ENCODE measurements around the gene NACA2. TPM values are rescaled to one million over a fixed set of nuclear protein-coding genes. Genes with fewer than 3 reads are reported as not detected.

Gene NACA2
- total RNA-seq, 1 donor = not detected

- no peak for TF ChIP-seq CTCF (IDR thresholded peaks at IDR 0.05; ENCODE audit: insufficient read depth, low read depth, low read length)
- H3K4me3 ChIP-seq (ENCODE audit: low read depth, low read length) = no peak overlapping the region
- no peak for DNase-seq (ENCODE audit: low read depth)
Measured at GRCh38 chr17:61595418-61596186, 4.6 kb upstream of the NACA2 start.

- DNase-seq (ENCODE audit: low read depth) = no peak
- TF ChIP-seq CTCF (IDR thresholded peaks at IDR 0.05; ENCODE audit: insufficient read depth, low read depth, low read length) = no peak
- no peak overlapping the region for H3K4me3 ChIP-seq (ENCODE audit: low read depth, low read length)
Measured at GRCh38 chr17:61594294-61594825, 3.3 kb upstream of the NACA2 start.

GRCh38 chr17:61593426-61593825 lies 2.4 kb upstream of the NACA2 start:
- TF ChIP-seq CTCF (IDR thresholded peaks at IDR 0.05; ENCODE audit: insufficient read depth, low read depth, low read length) = no peak
- no peak overlapping the region for H3K4me3 ChIP-seq (ENCODE audit: low read depth, low read length)
- DNase-seq (ENCODE audit: low read depth) = peak; percentile 32

GRCh38 chr17:61591930-61592329 lies 911 bp upstream of the NACA2 start:
- TF ChIP-seq CTCF (IDR thresholded peaks at IDR 0.05; ENCODE audit: insufficient read depth, low read depth, low read length) = no peak
- no peak for DNase-seq (ENCODE audit: low read depth)

GRCh38 chr17:61589990-61590389 lies 1.0 kb downstream of the NACA2 start:
- no peak for DNase-seq (ENCODE audit: low read depth)
- no peak overlapping the region for H3K4me3 ChIP-seq (ENCODE audit: low read depth, low read length)
- no peak for TF ChIP-seq CTCF (IDR thresholded peaks at IDR 0.05; ENCODE audit: insufficient read depth, low read depth, low read length)

More at GRCh38 chr17:61591930-61592329, 911 bp upstream of the NACA2 start:
- no peak overlapping the region for H3K4me3 ChIP-seq (ENCODE audit: low read depth, low read length)

- no peak for TF ChIP-seq CTCF (IDR thresholded peaks at IDR 0.05; ENCODE audit: insufficient read depth, low read depth, low read length)
- no peak for DNase-seq (ENCODE audit: low read depth)
- H3K4me3 ChIP-seq (ENCODE audit: low read depth, low read length) = no peak overlapping the region
Measured at GRCh38 chr17:61587807-61588660, 3.0 kb downstream of the NACA2 start.

Measured in fibroblast of villous mesenchyme (primary cell).